Central memory CD8-positive, alpha-beta T cell (primary cell): ENCODE results near the gene ASS1.

Source experiments
- ATAC-seq: fragments of 150-1000 bp; cut with Tn5 transposase; replicated peaks from 2 replicates; pipeline ENCODE4 v1.10.0; 2022; ENCODE audit warnings: mild to moderate bottlenecking, moderate FRiP score, moderate number of reproducible peaks; ENCODE audit not compliant: poor library complexity, severe bottlenecking; ENCODE audit errors: extremely low read depth
- DNase-seq, 2 donors: peaks; one replicate each; pipeline ENCODE4 v3.0.0; 2021; ENCODE audit warnings: low spot score in 2 of 2
- H3K27ac Mint-ChIP-seq: one replicate; pipeline ENCODE4 v1.8.0; 2022; ENCODE audit warnings: low read depth, mild to moderate bottlenecking, moderate library complexity, mixed read lengths
- H3K27me3 Mint-ChIP-seq: one replicate; pipeline ENCODE4 v1.8.0; 2022; ENCODE audit warnings: mixed read lengths
- H3K36me3 Mint-ChIP-seq: one replicate; pipeline ENCODE4 v1.8.0; 2022; ENCODE audit warnings: mild to moderate bottlenecking, moderate library complexity, mixed read lengths; ENCODE audit not compliant: insufficient read depth
- H3K4me1 Mint-ChIP-seq: one replicate; pipeline ENCODE4 v1.8.0; 2022; ENCODE audit warnings: mixed read lengths
- H3K4me3 Mint-ChIP-seq: one replicate; pipeline ENCODE4 v1.8.0; 2022; ENCODE audit warnings: mild to moderate bottlenecking, moderate library complexity, mixed read lengths
- H3K9me3 Mint-ChIP-seq: one replicate; pipeline ENCODE4 v1.8.0; 2022; ENCODE audit warnings: mixed read lengths

Gene ASS1

DNA sequence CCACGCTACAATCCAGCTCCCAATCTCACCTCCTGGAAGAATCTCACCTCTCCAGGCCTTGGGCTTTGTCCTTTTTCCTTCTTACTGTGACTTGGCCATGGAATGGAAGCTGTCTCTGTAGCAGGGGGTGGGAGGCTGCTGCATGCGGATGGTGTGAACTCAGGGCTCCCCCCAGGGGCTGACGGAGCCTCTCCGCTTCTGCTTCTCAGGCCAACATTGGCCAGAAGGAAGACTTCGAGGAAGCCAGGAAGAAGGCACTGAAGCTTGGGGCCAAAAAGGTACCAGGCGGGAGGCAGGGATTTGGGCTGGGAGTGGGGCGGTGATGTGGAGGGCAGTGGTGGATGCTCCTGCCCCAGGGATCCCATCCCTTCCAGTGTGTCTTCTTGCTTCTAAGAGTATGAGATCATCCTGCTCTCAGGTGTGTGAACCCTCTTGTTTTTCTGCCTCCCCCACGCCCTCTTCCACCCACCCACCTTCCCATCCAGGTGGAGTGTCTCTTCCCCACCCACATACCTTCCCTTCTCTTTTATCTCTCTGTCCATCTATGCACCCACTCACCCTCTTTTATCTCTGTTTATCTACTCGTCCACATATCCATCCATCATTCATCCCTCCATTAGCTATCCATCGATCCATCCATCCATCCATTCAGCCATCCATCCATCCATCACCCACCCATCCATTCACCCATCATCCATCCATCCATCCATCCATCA is 9.5 kb downstream of the ASS1 start:
- Mint-ChIP-seq H3K4me1 (no peaks in the 10 kb centered on the region), H3K27me3 (no peaks in the 10 kb centered on the region), H3K4me3 (no peak overlapping the region), H3K36me3 (no peaks in the 10 kb centered on the region), H3K27ac (no peak overlapping the region), H3K9me3 (no peaks in the 10 kb centered on the region)
- no peak for ATAC-seq
- DNase-seq, result no peak

- H3K27me3 Mint-ChIP-seq, result peaks cover under 1% of the 10 kb centered on the region
- no peak overlapping the region for H3K4me3 Mint-ChIP-seq
- no peaks in the 10 kb centered on the region for H3K36me3 Mint-ChIP-seq
- H3K4me1 Mint-ChIP-seq, result no peaks in the 10 kb centered on the region
- H3K9me3 Mint-ChIP-seq, result no peaks in the 10 kb centered on the region
- DNase-seq, result no peak
- ATAC-seq, result no peak
- no peak overlapping the region for H3K27ac Mint-ChIP-seq
Measured at GRCh38 chr9:130454812-130455325, 10.1 kb downstream of the ASS1 start.

DNA sequence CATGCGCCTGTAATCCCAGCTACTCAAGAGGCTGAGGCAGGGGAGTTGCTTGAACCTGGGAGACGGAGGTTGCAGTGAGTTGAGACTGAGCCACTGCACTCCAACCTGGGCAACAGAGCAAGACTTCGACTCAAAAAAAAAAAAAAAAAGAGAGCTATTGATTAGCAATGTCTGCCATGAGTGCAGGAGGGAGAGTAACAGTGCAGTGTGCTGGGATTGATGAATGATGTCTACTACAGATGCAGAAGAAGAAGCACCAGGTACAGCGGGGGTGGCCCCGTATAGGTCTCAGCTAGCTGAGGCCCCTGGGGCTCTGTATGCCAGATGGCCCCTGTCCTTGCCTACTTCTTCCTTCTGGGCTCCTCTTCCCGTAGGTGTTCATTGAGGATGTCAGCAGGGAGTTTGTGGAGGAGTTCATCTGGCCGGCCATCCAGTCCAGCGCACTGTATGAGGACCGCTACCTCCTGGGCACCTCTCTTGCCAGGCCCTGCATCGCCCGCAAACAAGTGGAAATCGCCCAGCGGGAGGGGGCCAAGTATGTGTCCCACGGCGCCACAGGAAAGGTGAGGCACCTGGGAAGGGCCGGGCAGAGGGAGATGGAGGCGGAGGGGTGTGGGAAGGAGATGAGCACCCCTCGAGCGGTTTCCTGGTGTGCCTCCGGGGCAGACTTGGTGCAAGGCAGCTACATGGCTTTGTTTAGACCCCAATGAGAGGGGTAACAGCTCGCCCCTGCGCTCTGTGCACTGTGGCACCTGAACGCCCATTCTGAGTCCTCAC is 13.5 kb downstream of the ASS1 start:
- peaks cover 5% of the 10 kb centered on the region for H3K4me1 Mint-ChIP-seq
- no peaks in the 10 kb centered on the region for H3K9me3 Mint-ChIP-seq
- ATAC-seq, result no peak
- no peak for DNase-seq
- H3K36me3 Mint-ChIP-seq, result peaks cover 1% of the 10 kb centered on the region
- no peak overlapping the region for H3K4me3 Mint-ChIP-seq
- no peak overlapping the region for H3K27ac Mint-ChIP-seq
- peaks cover 12% of the 10 kb centered on the region for H3K27me3 Mint-ChIP-seq

GRCh38 chr9:130458804-130459067 is 14.0 kb downstream of the ASS1 start:
- Mint-ChIP-seq H3K27ac (no peak overlapping the region), H3K9me3 (no peaks in the 10 kb centered on the region), H3K4me3 (no peak overlapping the region), H3K4me1 (peaks cover 5% of the 10 kb centered on the region), H3K27me3 (peaks cover 15% of the 10 kb centered on the region), H3K36me3 (peaks cover 1% of the 10 kb centered on the region)
- ATAC-seq (no peak), DNase-seq (no peak)

DNA sequence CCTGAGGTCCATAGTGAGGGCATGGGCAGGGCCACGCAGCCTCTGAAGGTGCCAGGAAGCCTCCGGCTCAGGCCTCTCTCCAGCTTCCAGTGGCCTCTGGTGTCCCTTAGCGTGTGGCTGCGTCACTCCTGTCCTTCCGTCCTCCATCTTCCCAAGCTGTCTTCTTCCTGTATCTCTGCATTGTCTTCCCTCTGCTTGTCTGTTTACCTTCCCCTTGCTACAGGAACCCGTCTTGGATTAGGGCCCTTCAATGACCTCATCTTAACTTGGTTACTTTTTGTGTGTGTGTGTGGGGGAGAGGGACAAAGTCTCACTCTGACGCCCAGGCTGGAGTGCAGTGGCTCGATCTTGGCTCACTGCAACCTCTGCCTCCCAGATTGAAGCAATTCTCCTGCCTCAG is 14.4 kb downstream of the ASS1 start:
- ATAC-seq (no peak), DNase-seq (no peak)
- Mint-ChIP-seq H3K4me1 (peaks cover 5% of the 10 kb centered on the region), H3K36me3 (peaks cover 1% of the 10 kb centered on the region), H3K27ac (no peak overlapping the region), H3K9me3 (no peaks in the 10 kb centered on the region), H3K27me3 (peaks cover 20% of the 10 kb centered on the region), H3K4me3 (no peak overlapping the region)

- Mint-ChIP-seq H3K27me3 (peaks cover 23% of the 10 kb centered on the region), H3K9me3 (no peaks in the 10 kb centered on the region), H3K27ac (no peak overlapping the region), H3K4me3 (no peak overlapping the region), H3K4me1 (peaks cover 5% of the 10 kb centered on the region), H3K36me3 (peaks cover 1% of the 10 kb centered on the region)
- ATAC-seq (no peak), DNase-seq (no peak)
Measured at GRCh38 chr9:130459941-130460669, 15.3 kb downstream of the ASS1 start.

GRCh38 chr9:130461218-130461630 is 16.5 kb downstream of the ASS1 start:
- peaks cover 25% of the 10 kb centered on the region for H3K27me3 Mint-ChIP-seq
- DNase-seq, result peak; percentile 53 to 66
- peaks cover 1% of the 10 kb centered on the region for H3K36me3 Mint-ChIP-seq
- peak; percentile 60 for ATAC-seq
- H3K27ac Mint-ChIP-seq, result no peak overlapping the region
- no peaks in the 10 kb centered on the region for H3K9me3 Mint-ChIP-seq
- H3K4me1 Mint-ChIP-seq, result peaks cover 5% of the 10 kb centered on the region
- H3K4me3 Mint-ChIP-seq, result no peak overlapping the region

DNA sequence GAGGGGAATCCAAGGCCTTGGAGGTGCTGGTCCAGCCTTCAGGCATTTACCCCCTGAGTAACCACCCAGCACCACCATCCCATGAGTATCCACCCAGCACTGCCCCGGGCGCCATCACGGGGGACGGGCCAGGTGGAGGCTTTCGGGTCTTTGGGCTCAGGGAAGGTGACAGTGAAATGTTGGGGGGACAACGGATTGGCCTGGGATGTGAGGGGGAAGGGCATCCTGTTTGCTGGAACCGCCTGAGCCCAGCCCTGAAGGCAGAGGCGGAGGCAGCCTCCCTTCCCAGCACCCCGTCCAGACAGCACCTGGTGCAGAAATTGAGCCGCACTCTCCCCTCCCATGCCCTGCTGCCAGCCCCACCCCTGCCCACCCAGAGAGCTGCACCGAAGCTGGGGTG is 17.0 kb downstream of the ASS1 start:
- H3K4me1 Mint-ChIP-seq, result peaks cover 5% of the 10 kb centered on the region
- H3K27ac Mint-ChIP-seq, result no peak overlapping the region
- DNase-seq (no peak), ATAC-seq (no peak)
- no peak overlapping the region for H3K4me3 Mint-ChIP-seq
- H3K27me3 Mint-ChIP-seq, result peaks cover 30% of the 10 kb centered on the region
- H3K36me3 Mint-ChIP-seq, result peaks cover 1% of the 10 kb centered on the region
- no peaks in the 10 kb centered on the region for H3K9me3 Mint-ChIP-seq

- DNase-seq (no peak), ATAC-seq (no peak)
- Mint-ChIP-seq H3K9me3 (no peaks in the 10 kb centered on the region), H3K36me3 (peaks cover 1% of the 10 kb centered on the region), H3K4me1 (peaks cover 5% of the 10 kb centered on the region), H3K27ac (no peak overlapping the region), H3K27me3 (peaks cover 42% of the 10 kb centered on the region), H3K4me3 (no peak overlapping the region)
Measured at GRCh38 chr9:130462685-130463540, 18.2 kb downstream of the ASS1 start.

DNA sequence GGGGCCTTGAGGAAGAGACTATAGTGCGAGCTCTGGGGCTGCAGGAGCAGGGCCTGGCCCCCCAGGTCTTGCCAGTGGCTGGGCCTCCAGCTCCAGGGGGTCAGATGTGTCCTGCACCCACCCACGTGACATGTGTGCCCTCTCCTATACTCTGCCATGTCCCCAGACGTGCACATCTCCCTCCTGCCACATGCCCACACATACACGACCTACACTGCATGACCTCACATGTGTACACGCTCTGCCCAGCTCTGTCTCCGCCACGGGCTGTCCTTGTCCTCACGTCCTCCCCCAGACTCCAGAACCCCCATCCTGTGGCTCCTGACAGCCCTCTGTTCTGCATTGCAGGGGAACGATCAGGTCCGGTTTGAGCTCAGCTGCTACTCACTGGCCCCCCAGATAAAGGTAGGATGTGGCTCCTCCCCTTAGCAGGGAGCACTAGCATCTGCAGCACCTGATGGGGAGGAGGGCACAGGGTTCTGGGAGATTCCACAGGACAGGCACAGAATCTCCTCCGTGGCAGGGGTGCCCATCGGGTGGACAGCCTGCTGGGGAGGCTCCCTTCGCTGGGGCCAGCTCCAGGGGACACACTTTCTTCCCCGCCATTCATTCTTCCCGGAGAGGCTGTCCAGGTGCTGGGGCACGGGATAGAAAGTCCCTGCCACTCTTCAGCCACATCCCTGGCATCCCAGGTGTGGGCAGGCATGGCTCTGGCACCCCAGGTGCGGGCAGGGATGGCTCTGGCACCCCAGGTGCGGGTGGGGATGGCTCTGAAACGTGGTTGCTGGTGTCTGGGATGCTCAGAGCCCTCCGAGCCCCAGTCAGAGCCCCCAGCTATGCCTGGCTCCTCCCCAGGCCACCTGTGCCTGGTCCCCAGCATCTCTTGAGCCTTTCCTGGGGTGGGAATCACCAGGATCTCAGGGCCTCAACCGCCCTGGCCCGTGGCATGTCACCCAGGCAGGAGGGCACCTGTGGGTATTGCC is 19.3 kb downstream of the ASS1 start:
- Mint-ChIP-seq H3K36me3 (peaks cover 1% of the 10 kb centered on the region), H3K4me3 (no peak overlapping the region), H3K9me3 (no peaks in the 10 kb centered on the region), H3K27me3 (peaks cover 49% of the 10 kb centered on the region), H3K27ac (no peak overlapping the region), H3K4me1 (peaks cover 5% of the 10 kb centered on the region)
- ATAC-seq (no peak), DNase-seq (no peak)

GRCh38 chr9:130465383-130466096 is 20.8 kb downstream of the ASS1 start:
- Mint-ChIP-seq H3K4me3 (no peak overlapping the region), H3K36me3 (peaks cover 1% of the 10 kb centered on the region), H3K27me3 (peaks cover 56% of the 10 kb centered on the region), H3K27ac (no peak overlapping the region), H3K9me3 (no peaks in the 10 kb centered on the region), H3K4me1 (peaks cover 2% of the 10 kb centered on the region)
- DNase-seq, result no peak
- ATAC-seq, result no peak
